Measurements from ENCODE around the gene TRIM47. TPM values are rescaled to one million over a fixed set of nuclear protein-coding genes. Genes with fewer than 3 reads are reported as not detected.
A peak's percentile ranks its signal among the peaks of the same experiment; 100 is the strongest.

The TRIM47 gene
- total RNA-seq, 1 experiment from 2014 or later: 6.9 TPM

DNA sequence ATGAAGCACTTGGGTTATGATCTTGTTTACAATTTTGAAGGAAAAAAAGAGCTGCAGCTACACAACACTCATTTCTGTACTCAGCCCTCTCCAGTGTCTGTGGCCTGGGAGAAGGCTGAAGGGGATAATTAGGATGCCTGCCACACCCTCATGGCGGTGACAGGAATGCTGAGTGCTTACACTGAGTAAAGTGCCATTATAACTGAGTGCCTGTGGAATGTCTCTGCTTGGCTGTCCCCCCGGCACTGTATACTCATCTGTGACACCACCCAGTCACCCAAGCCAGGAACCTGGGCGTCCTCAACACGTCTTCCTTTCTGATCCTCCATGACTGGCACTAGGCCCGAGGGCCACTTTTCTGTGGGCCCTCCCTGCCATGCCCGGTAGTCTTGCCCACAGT, 29.8 kb upstream of the TRIM47 start:
- DNase-seq: no peak
- Mint-ChIP-seq H3K27me3 (ENCODE audit: low read depth) (no peaks in the 10 kb centered on the region), H3K4me3 (no peak overlapping the region), H3K4me1 (peaks cover 5 to 8% of the 10 kb centered on the region in 2 experiments; a peak in 2 of 4 replicates), H3K27ac (peak overlapping the region in 1 of 3 experiments; percentile 67; a peak in 1 of 7 replicates), H3K9me3 (no peaks in the 10 kb centered on the region), H3K36me3 (ENCODE audit: insufficient read depth in 1 of 3, low read depth in 3 of 3) (peaks cover 0 to 7% (median 4%) of the 10 kb centered on the region in 3 experiments; a peak in 3 of 7 replicates)
- no peak overlapping the region for H4K8ac ChIP-seq (replicated peaks; ENCODE audit: insufficient read length, low read depth, low read length)
- no peak overlapping the region for H3K27ac ChIP-seq (ENCODE audit: insufficient read length, low read depth, low read length)
- no peaks in the 10 kb centered on the region for H3K27me3 ChIP-seq (ENCODE audit: insufficient read depth, low read length)
- H3K14ac ChIP-seq (ENCODE audit: insufficient read depth, low read length): no peak overlapping the region
- H3K79me2 ChIP-seq (ENCODE audit: insufficient read depth, low read length): no peaks in the 10 kb centered on the region
- no peak overlapping the region for H3T11ph ChIP-seq (ENCODE audit: low read length)
- H3K23ac ChIP-seq (ENCODE audit: insufficient read length, low read depth, low read length): no peak overlapping the region
- H2BK5ac ChIP-seq (ENCODE audit: insufficient read length, low read length): no peak overlapping the region
- no peak overlapping the region for H3K18ac ChIP-seq (ENCODE audit: insufficient read length, low read depth, low read length)
- no peak overlapping the region for H2AFZ ChIP-seq (ENCODE audit: low read length)
- H2BK12ac ChIP-seq (ENCODE audit: insufficient read length, low read depth, low read length): no peak overlapping the region
- no peak overlapping the region for H3K56ac ChIP-seq (ENCODE audit: insufficient read length, low read depth, low read length)
- no peak overlapping the region for H4K5ac ChIP-seq (ENCODE audit: insufficient read length, low read depth, low read length)
- H3K4me1 ChIP-seq (ENCODE audit: insufficient read depth, low read length): no peaks in the 10 kb centered on the region
- H4K91ac ChIP-seq (ENCODE audit: insufficient read length, low read depth, low read length): no peak overlapping the region
- peaks cover 8% of the 10 kb centered on the region for H3K23me2 ChIP-seq (ENCODE audit: insufficient read length, low read depth, low read length, poor library complexity, severe bottlenecking)
- no peak overlapping the region for H2AK5ac ChIP-seq (ENCODE audit: insufficient read length, low read length)
- TF ChIP-seq, protein P1, sequence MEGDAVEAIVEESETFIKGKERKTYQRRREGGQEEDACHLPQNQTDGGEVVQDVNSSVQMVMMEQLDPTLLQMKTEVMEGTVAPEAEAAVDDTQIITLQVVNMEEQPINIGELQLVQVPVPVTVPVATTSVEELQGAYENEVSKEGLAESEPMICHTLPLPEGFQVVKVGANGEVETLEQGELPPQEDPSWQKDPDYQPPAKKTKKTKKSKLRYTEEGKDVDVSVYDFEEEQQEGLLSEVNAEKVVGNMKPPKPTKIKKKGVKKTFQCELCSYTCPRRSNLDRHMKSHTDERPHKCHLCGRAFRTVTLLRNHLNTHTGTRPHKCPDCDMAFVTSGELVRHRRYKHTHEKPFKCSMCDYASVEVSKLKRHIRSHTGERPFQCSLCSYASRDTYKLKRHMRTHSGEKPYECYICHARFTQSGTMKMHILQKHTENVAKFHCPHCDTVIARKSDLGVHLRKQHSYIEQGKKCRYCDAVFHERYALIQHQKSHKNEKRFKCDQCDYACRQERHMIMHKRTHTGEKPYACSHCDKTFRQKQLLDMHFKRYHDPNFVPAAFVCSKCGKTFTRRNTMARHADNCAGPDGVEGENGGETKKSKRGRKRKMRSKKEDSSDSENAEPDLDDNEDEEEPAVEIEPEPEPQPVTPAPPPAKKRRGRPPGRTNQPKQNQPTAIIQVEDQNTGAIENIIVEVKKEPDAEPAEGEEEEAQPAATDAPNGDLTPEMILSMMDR (conservative IDR thresholded peaks at IDR 0.05): no peak
- H3K9me3 ChIP-seq (ENCODE audit: control insufficient read depth, low read depth, low read length): no peaks in the 10 kb centered on the region
- WGBS (ENCODE audit: extremely low coverage, insufficient read length, low lambda C conversion rate): no CpG with 5 or more reads among the region's 6 CpGs
- H3K79me1 ChIP-seq (ENCODE audit: insufficient read depth, low read depth, low read length, poor library complexity, severe bottlenecking): no peaks in the 10 kb centered on the region
- no peak overlapping the region for H3K4ac ChIP-seq (ENCODE audit: low read depth, low read length)
- no peak overlapping the region for H2BK120ac ChIP-seq (ENCODE audit: low read depth, low read length, poor library complexity, severe bottlenecking)
- no peak overlapping the region for H2BK15ac ChIP-seq (ENCODE audit: low read depth, low read length)
- no peak overlapping the region for H2BK20ac ChIP-seq (ENCODE audit: low read depth, low read length, poor library complexity, severe bottlenecking)
- no peaks in the 10 kb centered on the region for H4K20me1 ChIP-seq (ENCODE audit: control insufficient read depth, insufficient read depth, insufficient read length)
- H3K4me2 ChIP-seq (ENCODE audit: insufficient read depth, insufficient read length, low read length): no peak overlapping the region
- no peak overlapping the region for H3K9ac ChIP-seq (ENCODE audit: extremely low read depth, insufficient read length, low read length)

Data from H9 (cell line).